ENCODE measurements around the gene PCGF3.

- no peak for TF ChIP-seq TEAD4 (IDR thresholded peaks at IDR 0.05)
- no peak for TF ChIP-seq EP300 (IDR thresholded peaks at IDR 0.05; ENCODE audit: borderline replicate concordance)
- no peak for TF ChIP-seq RAD21 (IDR thresholded peaks at IDR 0.05; ENCODE audit: low read depth)
- TF ChIP-seq ZBTB7A (IDR thresholded peaks at IDR 0.05; ENCODE audit: low read depth), result no peak
- TF ChIP-seq MAX (IDR thresholded peaks at IDR 0.05), result no peak
- TF ChIP-seq YY1 (IDR thresholded peaks at IDR 0.05; ENCODE audit: low read depth), result no peak
- TF ChIP-seq TCF12 (IDR thresholded peaks at IDR 0.05; ENCODE audit: low read depth), result no peak
- TF ChIP-seq REST (IDR thresholded peaks at IDR 0.05; ENCODE audit: low read depth), result no peak
- TF ChIP-seq FOXM1 (IDR thresholded peaks at IDR 0.05; ENCODE audit: borderline replicate concordance, low read depth), result no peak
- TF ChIP-seq CEBPB (IDR thresholded peaks at IDR 0.05), result no peak
- no peak for TF ChIP-seq NFIC (IDR thresholded peaks at IDR 0.05)
- no peak for TF ChIP-seq CREB1 (IDR thresholded peaks at IDR 0.05; ENCODE audit: low read depth)
Observed at GRCh38 chr4:760616-761015, 55.0 kb downstream of the PCGF3 start.
